GM23338 (cell line): ENCODE data around the gene ITGA8. TPM values are rescaled to one million over a fixed set of nuclear protein-coding genes. Genes with fewer than 3 reads are reported as not detected.

Experiments used
- ATAC-seq: fragments of 200-7000 bp; cut with Tn5 transposase; 3 replicates; pipeline ENCODE4 v1.9.1; 2020
- DNase-seq: peaks from one replicate; pipeline ENCODE4 v3.0.0-alpha.2; 2015; ENCODE audit warnings: low spot score
- H2AFZ ChIP-seq: fragments of 200-600 bp; sonication (generic); 2 replicates; pipeline ENCODE4 v1.8.0; 2016; ENCODE audit warnings: antibody characterized with exemption, mild to moderate bottlenecking, moderate library complexity
- H3F3A ChIP-seq: fragments of 200-600 bp; sonication (generic); replicated peaks from 2 replicates; pipeline ENCODE4 v1.8.0; 2017; ENCODE audit warnings: antibody characterized with exemption, mixed run types, low read depth
- H3K27ac ChIP-seq: fragments of 200-600 bp; sonication (generic); 2 replicates; pipeline ENCODE4 v1.6.1; 2016; ENCODE audit warnings: low read depth
- H3K27me3 ChIP-seq: fragments of 200-600 bp; sonication (generic); 2 replicates; pipeline ENCODE4 v1.8.0; 2016; ENCODE audit warnings: mild to moderate bottlenecking, mixed run types, moderate library complexity; ENCODE audit not compliant: insufficient read depth
- H3K36me3 ChIP-seq: fragments of 200-600 bp; sonication (generic); 2 replicates; pipeline ENCODE4 v1.8.0; 2016; ENCODE audit warnings: mild to moderate bottlenecking; ENCODE audit not compliant: insufficient read depth
- H3K4me1 ChIP-seq: fragments of 200-600 bp; sonication (generic); 2 replicates; pipeline ENCODE4 v1.8.0; 2016; ENCODE audit warnings: mild to moderate bottlenecking, moderate library complexity; ENCODE audit not compliant: insufficient read depth
- H3K4me2 ChIP-seq: fragments of 200-600 bp; sonication (generic); 2 replicates; pipeline ENCODE4 v1.7.1; 2017; ENCODE audit warnings: mixed run types
- H3K4me3 ChIP-seq: fragments of 200-600 bp; sonication (generic); 2 replicates; pipeline ENCODE4 v1.6.1; 2016; ENCODE audit warnings: mixed run types
- H3K79me2 ChIP-seq: fragments of 200-600 bp; sonication (generic); replicated peaks from 2 replicates; pipeline ENCODE4 v1.8.0; 2017; ENCODE audit warnings: mild to moderate bottlenecking; ENCODE audit not compliant: insufficient read depth
- H3K9me2 ChIP-seq: fragments of 200-600 bp; sonication (generic); 2 replicates; pipeline ENCODE4 v1.8.0; 2017; ENCODE audit not compliant: insufficient read depth
- H4K20me1 ChIP-seq: fragments of 200-600 bp; sonication (generic); replicated peaks from 2 replicates; pipeline ENCODE4 v1.8.0; 2017; ENCODE audit warnings: mild to moderate bottlenecking; ENCODE audit not compliant: insufficient read depth
- H3K27ac Mint-ChIP-seq: 2 replicates; pipeline ENCODE4 v1.8.0; 2020; ENCODE audit warnings: inconsistent platforms, mild to moderate bottlenecking, moderate library complexity, mixed read lengths
- H3K27me3 Mint-ChIP-seq: 3 replicates; pipeline ENCODE4 v1.8.0; 2022; ENCODE audit warnings: low read depth, mild to moderate bottlenecking, moderate library complexity, mixed read lengths, inconsistent platforms; ENCODE audit not compliant: insufficient read depth, poor library complexity
- H3K36me3 Mint-ChIP-seq: 3 replicates; pipeline ENCODE4 v1.8.0; 2021; ENCODE audit warnings: low read depth, mild to moderate bottlenecking, inconsistent platforms, moderate library complexity, mixed read lengths
- H3K4me1 Mint-ChIP-seq: 3 replicates; pipeline ENCODE4 v1.8.0; 2020; ENCODE audit warnings: mild to moderate bottlenecking, inconsistent platforms, mixed read lengths
- H3K4me3 Mint-ChIP-seq: 3 replicates; pipeline ENCODE4 v1.8.0; 2021; ENCODE audit warnings: moderate library complexity, mild to moderate bottlenecking, inconsistent platforms, mixed read lengths
- H3K9me3 Mint-ChIP-seq: 3 replicates; pipeline ENCODE4 v1.8.0; 2020; ENCODE audit warnings: moderate library complexity, mild to moderate bottlenecking, inconsistent platforms, mixed read lengths
- CREB1 ChIP-seq: fragments of 250-450 bp; sonication (Bioruptor Pico); IDR thresholded peaks from 2 replicates; pipeline ENCODE4 v1.5.0; 2020; ENCODE audit warnings: low read depth, mild to moderate bottlenecking, moderate library complexity
- CTCF ChIP-seq, 2 experiments: fragments of 200-600 bp in 1 of 2; sonication (generic) in 1 of 2; conservative IDR thresholded peaks; 2 replicates each; pipeline versions ENCODE4 v1.5.1 to v1.6.1; 2016 to 2017; ENCODE audit warnings: antibody characterized with exemption in 2 of 2, low read depth in 2 of 2, mild to moderate bottlenecking in 2 of 2, moderate library complexity in 1 of 2
- ETS1 ChIP-seq: IDR thresholded peaks from 2 replicates; pipeline ENCODE4 v1.6.1; 2016; ENCODE audit warnings: antibody characterized with exemption
- EZH2 ChIP-seq: fragments of 200-600 bp; sonication (generic); IDR thresholded peaks from one replicate; pipeline ENCODE4 v1.8.0; 2017; ENCODE audit warnings: antibody characterized with exemption, mild to moderate bottlenecking, low read depth; ENCODE audit not compliant: unreplicated experiment
- EZH2phosphoT487 ChIP-seq: fragments of 200-600 bp; sonication (generic); IDR thresholded peaks from one replicate; pipeline ENCODE4 v1.8.1; 2018; ENCODE audit warnings: antibody characterized with exemption; ENCODE audit not compliant: unreplicated experiment
- JUNB ChIP-seq: IDR thresholded peaks from one replicate; pipeline ENCODE4 v1.6.1; 2016; ENCODE audit warnings: antibody characterized with exemption; ENCODE audit not compliant: unreplicated experiment
- NANOG ChIP-seq: IDR thresholded peaks from 2 replicates; pipeline ENCODE4 v1.6.1; 2016; ENCODE audit warnings: antibody characterized with exemption, borderline replicate concordance
- POLR2AphosphoS5 ChIP-seq: IDR thresholded peaks from 2 replicates; pipeline ENCODE4 v1.6.1; 2016; ENCODE audit warnings: antibody characterized with exemption, low read depth
- REST ChIP-seq: IDR thresholded peaks from one replicate; pipeline ENCODE4 v1.6.1; 2018; ENCODE audit warnings: antibody characterized with exemption; ENCODE audit not compliant: unreplicated experiment
- STAT1 ChIP-seq: IDR thresholded peaks from one replicate; pipeline ENCODE4 v1.6.1; 2016; ENCODE audit warnings: antibody characterized with exemption; ENCODE audit not compliant: unreplicated experiment
- ZNF114 ChIP-seq: fragments of 250-450 bp; sonication (Bioruptor Pico); IDR thresholded peaks from 2 replicates; pipeline ENCODE4 v1.5.0; 2020; ENCODE audit warnings: mild to moderate bottlenecking, moderate library complexity
- ZNF331 ChIP-seq: fragments of 250-450 bp; sonication (Bioruptor Pico); IDR thresholded peaks from 2 replicates; pipeline ENCODE4 v1.5.0; 2020; ENCODE audit warnings: low read depth, mild to moderate bottlenecking, moderate library complexity
- ZNF462 ChIP-seq: fragments of 250-450 bp; sonication (Bioruptor Pico); IDR thresholded peaks from 2 replicates; pipeline ENCODE4 v1.5.0; 2020; ENCODE audit warnings: mild to moderate bottlenecking, moderate library complexity
- polyA plus RNA-seq: library from polyadenylated mRNA; unstranded; fragments of >200 nt; fragmentation: Nextera tagmentation; extraction: Ambion mirVana; gene quantifications from 2 replicates; pipeline ENCODE4 v1.2.1, GENCODE V29; 2016
- total RNA-seq: library from RNA; depleted of rRNA; stranded (reverse); fragments of >200 nt; shearing (Covaris generic); gene quantifications from 2 replicates; pipeline ENCODE4 v1.2.3, GENCODE V29; 2014

ITGA8 gene
- total and polyA plus RNA-seq, 2 experiments from 2014 or later, result not detected

- no peak overlapping the region for H3K27ac Mint-ChIP-seq
These were observed 148.1 kb downstream of the ITGA8 start for GRCh38 chr10:15571575-15571974.

More at GRCh38 chr10:15571575-15571974, 148.1 kb downstream of the ITGA8 start:
- H3K9me3 Mint-ChIP-seq, result no peaks in the 10 kb centered on the region
- no peak overlapping the region for H3K4me3 Mint-ChIP-seq
- Histone ChIP-seq H3K79me2 (no peaks in the 10 kb centered on the region), H3K4me1 (peaks cover 8% of the 10 kb centered on the region), H3F3A (no peaks in the 10 kb centered on the region), H3K4me2 (peak overlapping the region; percentile 11; the same call in 1 of the 2 replicates), H3K4me3 (no peak overlapping the region), H4K20me1 (no peaks in the 10 kb centered on the region), H3K27ac (no peak overlapping the region), H3K9me2 (no peaks in the 10 kb centered on the region), H2AFZ (peak overlapping the region; percentile 25), H3K36me3 (no peaks in the 10 kb centered on the region), H3K27me3 (no peaks in the 10 kb centered on the region)
- ATAC-seq (no peak), DNase-seq (no peak)
- H3K36me3 Mint-ChIP-seq, result no peaks in the 10 kb centered on the region
- TF ChIP-seq CTCF (conservative IDR thresholded peaks at IDR 0.05; ENCODE audit: low read depth in 2 of 2), result no peak
- no peak for TF ChIP-seq EZH2phosphoT487
- no peak for TF ChIP-seq REST
- no peak for TF ChIP-seq NANOG
- no peak for TF ChIP-seq POLR2AphosphoS5
- TF ChIP-seq STAT1, result no peak
- TF ChIP-seq CREB1 (CRISPR knock-in tag), result no peak
- TF ChIP-seq ETS1, result no peak
- TF ChIP-seq JUNB, result no peak
- TF ChIP-seq ZNF331, result no peak
- no peak for TF ChIP-seq ZNF114 (CRISPR knock-in tag)
- no peak for TF ChIP-seq EZH2
- no peak for TF ChIP-seq ZNF462 (CRISPR knock-in tag)
- peaks cover 1% of the 10 kb centered on the region for H3K27me3 Mint-ChIP-seq
- H3K4me1 Mint-ChIP-seq, result peaks cover 6% of the 10 kb centered on the region
